Sigmoid colon (tissue), 7 donors: ENCODE data around the gene GHRHR. TPM values are rescaled to one million over a fixed set of nuclear protein-coding genes. Genes with fewer than 3 reads are reported as not detected.

Experiments used
- DNase-seq: peaks from one replicate; pipeline ENCODE4 v3.0.0-alpha.2; 2019
- H3K27ac ChIP-seq, 4 donors: fragments of 200-600 bp; sonication (generic); one replicate each; pipeline ENCODE4 v1.5.1; 2016 to 2019; ENCODE audit warnings: mild to moderate bottlenecking in 1 of 4
- H3K27me3 ChIP-seq, 3 donors: fragments of 200-600 bp; sonication (generic); one replicate each; pipeline ENCODE4 v1.5.1; 2019; ENCODE audit warnings: mild to moderate bottlenecking in 1 of 3
- H3K36me3 ChIP-seq, 4 donors: fragments of 200-600 bp; sonication (generic); one replicate each; pipeline ENCODE4 v1.5.1; 2016 to 2019
- H3K4me1 ChIP-seq, 4 donors: fragments of 200-600 bp; sonication (generic); one replicate each; pipeline ENCODE4 v1.5.1; 2017 to 2019
- H3K4me3 ChIP-seq, 4 donors: fragments of 200-600 bp; sonication (generic); one replicate each; pipeline ENCODE4 v1.5.1; 2017 to 2019; ENCODE audit warnings: mild to moderate bottlenecking in 2 of 4, moderate library complexity in 1 of 4
- H3K9me3 ChIP-seq, 4 donors: fragments of 200-600 bp in 3 of 4; sonication (generic) in 3 of 4; one replicate each; pipeline versions ENCODE4 v1.5.1 to v1.6.1; 2013 to 2019
- CTCF ChIP-seq, 4 experiments: fragments of 450-650 bp in 3 of 4; fragments of 200-600 bp in 1 of 4; IDR thresholded peaks; one replicate each; pipeline ENCODE4 v1.5.1; 2016 to 2019; ENCODE audit warnings: antibody characterized with exemption in 4 of 4, mild to moderate bottlenecking in 3 of 4, moderate library complexity in 2 of 4
- EP300 ChIP-seq, 4 donors: sonication (generic); formaldehyde crosslinking; IDR thresholded peaks; one replicate each; pipeline ENCODE4 v1.6.1; 2017; ENCODE audit warnings: antibody characterized with exemption in 4 of 4
- POLR2A ChIP-seq, 2 donors: fragments of 450-650 bp; IDR thresholded peaks; one replicate each; pipeline ENCODE4 v1.6.1; 2016; ENCODE audit warnings: antibody characterized with exemption in 2 of 2, mild to moderate bottlenecking in 2 of 2, moderate library complexity in 2 of 2
- POLR2AphosphoS5 ChIP-seq, 4 donors: sonication (generic); formaldehyde crosslinking; IDR thresholded peaks; one replicate each; pipeline ENCODE4 v1.6.1; 2017; ENCODE audit warnings: antibody characterized with exemption in 4 of 4
- WGBS, 2 donors: extraction: QIAGEN DNeasy Blood & Tissue Kit; methylation state at CpG; one replicate each; pipeline ENCODE4 v1.1.7; 2013; 5-methylcytosine and 5-hydroxymethylcytosine counted together
- intact Hi-C: fragments of 100-400 bp; cut with DNase I; formaldehyde crosslinking; loops from one replicate; pipeline ENCODE4 v1.15.1; 2023
- polyA plus RNA-seq, 3 donors: library from polyadenylated mRNA; stranded (reverse); fragments of 200-250 nt; gene quantifications; one replicate each; pipeline ENCODE4 v1.2.3, GENCODE V29; 2013
- total RNA-seq, 4 donors: library from RNA; depleted of rRNA; stranded (reverse); fragments of >200 nt; gene quantifications; one replicate each; pipeline ENCODE4 v1.1.0, GENCODE V29; 2016
- donor health status: healthy with polysubstance abuse.
- donor health status: Bipolar disorder and iron deficiency.
- donor health status: healthy.

The GHRHR gene
- total and polyA plus RNA-seq, 7 donors = not detected

GRCh38 chr7:31020652-31021051, 56.9 kb downstream of the GHRHR start:
- intact Hi-C loops = no loop called here
- 63 to 69% methylated on average over 3 of the region's 3 CpGs for WGBS, 2 donors
- H3K4me1 ChIP-seq = no peaks in the 10 kb centered on the region
- DNase-seq = no peak
- no peak overlapping the region for H3K27ac ChIP-seq
- no peaks in the 10 kb centered on the region for H3K27me3 ChIP-seq
- H3K4me3 ChIP-seq = no peak overlapping the region
- H3K36me3 ChIP-seq = no peaks in the 10 kb centered on the region
- H3K9me3 ChIP-seq = no peaks in the 10 kb centered on the region
- no peak for TF ChIP-seq CTCF (IDR thresholded peaks at IDR 0.05)
- TF ChIP-seq POLR2AphosphoS5 (IDR thresholded peaks at IDR 0.05) = no peak
- TF ChIP-seq EP300 (IDR thresholded peaks at IDR 0.05) = no peak
- TF ChIP-seq POLR2A (IDR thresholded peaks at IDR 0.05) = no peak

- no peak for DNase-seq
- intact Hi-C loops = no loop called here
- WGBS, 2 donors = 89 to 92% methylated on average over 4 of the region's 4 CpGs
- no peaks in the 10 kb centered on the region for H3K9me3 ChIP-seq
- H3K27ac ChIP-seq = no peak overlapping the region
- TF ChIP-seq POLR2AphosphoS5 (IDR thresholded peaks at IDR 0.05) = no peak
- TF ChIP-seq POLR2A (IDR thresholded peaks at IDR 0.05) = no peak
- TF ChIP-seq EP300 (IDR thresholded peaks at IDR 0.05) = no peak
- TF ChIP-seq CTCF (IDR thresholded peaks at IDR 0.05) = no peak
- H3K4me1 ChIP-seq = peaks cover 0 to 6% (median 3%) of the 10 kb centered on the region in 4 donors
- H3K36me3 ChIP-seq = no peaks in the 10 kb centered on the region
- no peaks in the 10 kb centered on the region for H3K27me3 ChIP-seq
- H3K4me3 ChIP-seq = no peak overlapping the region
Measured at GRCh38 chr7:31022117-31022516, 58.4 kb downstream of the GHRHR start.

GRCh38 chr7:31022726-31023125, 59.0 kb downstream of the GHRHR start:
- H3K36me3 ChIP-seq = no peaks in the 10 kb centered on the region
- DNase-seq = no peak
- intact Hi-C loops = no loop called here
- WGBS, 2 donors = 71 to 81% methylated on average over 3 of the region's 3 CpGs
- H3K27me3 ChIP-seq = peaks cover 0 to 5% (median 0%) of the 10 kb centered on the region in 3 donors
- no peak for TF ChIP-seq POLR2A (IDR thresholded peaks at IDR 0.05)
- TF ChIP-seq EP300 (IDR thresholded peaks at IDR 0.05) = no peak
- no peak for TF ChIP-seq POLR2AphosphoS5 (IDR thresholded peaks at IDR 0.05)
- no peak for TF ChIP-seq CTCF (IDR thresholded peaks at IDR 0.05)
- no peaks in the 10 kb centered on the region for H3K9me3 ChIP-seq
- peaks cover 0 to 10% (median 5%) of the 10 kb centered on the region in 4 donors for H3K4me1 ChIP-seq
- no peak overlapping the region for H3K27ac ChIP-seq
- H3K4me3 ChIP-seq = no peak overlapping the region

- TF ChIP-seq CTCF (IDR thresholded peaks at IDR 0.05) (no peak), POLR2AphosphoS5 (IDR thresholded peaks at IDR 0.05) (no peak), POLR2A (IDR thresholded peaks at IDR 0.05) (no peak), EP300 (IDR thresholded peaks at IDR 0.05) (no peak)
Measured at GRCh38 chr7:31023877-31024276, 60.1 kb downstream of the GHRHR start.

More at GRCh38 chr7:31023877-31024276, 60.1 kb downstream of the GHRHR start:
- Histone ChIP-seq H3K9me3 (no peaks in the 10 kb centered on the region), H3K27ac (no peak overlapping the region), H3K4me1 (peaks cover 0 to 12% (median 5%) of the 10 kb centered on the region in 4 donors), H3K27me3 (peaks cover 0 to 5% (median 0%) of the 10 kb centered on the region in 3 donors), H3K36me3 (no peaks in the 10 kb centered on the region), H3K4me3 (no peak overlapping the region)
- intact Hi-C loops = no loop called here
- no peak for DNase-seq
- 68 to 87% methylated on average over 5 of the region's 5 CpGs for WGBS, 2 donors
